ENCODE measurements around the gene USP4.
"Not testable (repeated sequence)": the region's sequence is repeated elsewhere in the genome, so short reads cannot be mapped to it uniquely, and the experiment has no call there.

Gene USP4

DNA sequence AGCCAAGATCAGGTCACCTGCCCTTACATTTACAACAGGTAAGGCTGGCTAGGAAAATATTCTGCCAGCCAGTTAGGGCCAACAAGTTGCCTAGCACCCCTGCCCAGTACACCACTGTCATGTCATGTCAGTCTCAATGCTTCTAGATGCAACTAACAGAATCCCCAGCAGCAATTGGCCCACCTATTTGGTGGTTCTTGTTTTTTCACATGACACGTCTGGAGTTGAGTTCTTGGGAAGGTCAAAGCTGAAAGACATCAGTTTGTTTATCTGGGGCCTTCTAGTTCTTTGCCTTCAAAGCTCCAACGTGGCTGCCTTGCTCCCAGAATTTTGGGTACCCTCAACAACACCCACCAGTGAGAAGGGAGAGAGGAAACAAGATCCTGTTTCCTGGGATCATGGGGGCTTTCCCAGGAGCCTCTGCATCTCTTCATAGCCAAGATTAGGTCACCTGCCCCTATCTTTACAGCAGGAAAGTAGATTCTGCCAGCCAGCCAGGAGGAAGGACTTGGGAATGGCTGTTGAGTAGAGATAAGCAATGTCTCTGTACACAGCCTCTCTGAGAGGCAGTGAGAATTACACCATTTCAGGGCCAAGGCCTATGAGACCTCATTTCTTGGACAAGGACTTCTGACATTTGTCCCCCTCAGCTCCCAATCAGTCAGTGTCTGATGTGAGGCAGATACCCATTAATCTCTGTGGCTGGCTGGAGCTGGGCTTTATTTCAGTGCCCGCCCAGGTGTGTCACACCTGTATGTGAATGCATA is 9.7 kb upstream of the USP4 start:
- H3K36me3 ChIP-seq (ENCODE audit: insufficient read depth, insufficient read length, low read length): peaks cover 3% of the 10 kb centered on the region

DNA sequence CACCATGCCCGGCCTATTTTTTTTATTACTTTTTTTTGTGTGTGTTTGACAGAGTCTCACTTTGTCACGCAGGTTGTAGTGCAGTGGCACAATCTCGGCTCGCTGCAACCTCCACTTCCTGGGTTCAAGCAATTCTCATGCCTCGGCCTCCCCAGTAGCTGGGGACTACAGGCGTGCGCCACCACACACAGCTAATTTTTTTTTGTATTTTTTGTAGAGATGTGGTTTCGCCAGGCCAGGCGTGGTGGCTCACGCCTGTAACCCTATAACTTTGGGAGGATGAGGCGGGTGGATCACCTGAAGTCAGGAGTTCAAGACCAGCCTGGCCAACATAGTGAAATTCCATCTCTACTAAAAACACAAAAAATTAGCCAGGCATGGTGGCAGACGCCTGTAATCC is 8.5 kb upstream of the USP4 start:
- H3K9ac ChIP-seq (ENCODE audit: insufficient read length, low read depth); H3K4me1 ChIP-seq (ENCODE audit: insufficient read depth, insufficient read length); DNase-seq (ENCODE audit: low read depth, low spot score); H3K36me3 ChIP-seq (ENCODE audit: insufficient read depth, insufficient read length, low read length); H3K9me3 ChIP-seq (ENCODE audit: insufficient read depth, low read length); H3K4me3 ChIP-seq (ENCODE audit: insufficient read length, low read depth); H3K27me3 ChIP-seq (ENCODE audit: insufficient read depth, insufficient read length): not testable (repeated sequence)

More for the DNA sequence above, 9.7 kb upstream of the USP4 start:
- H3K27me3 ChIP-seq (ENCODE audit: insufficient read depth, insufficient read length): no peaks in the 10 kb centered on the region
- H3K9ac ChIP-seq (ENCODE audit: insufficient read length, low read depth): no peak overlapping the region
- no peak for TF ChIP-seq YY1 (IDR thresholded peaks at IDR 0.05; ENCODE audit: insufficient read depth, insufficient read length)
- H3K9me3 ChIP-seq (ENCODE audit: insufficient read depth, low read length): no peaks in the 10 kb centered on the region
- peaks cover 3% of the 10 kb centered on the region for H3K4me1 ChIP-seq (ENCODE audit: insufficient read depth, insufficient read length)
- H3K4me3 ChIP-seq (ENCODE audit: insufficient read length, low read depth): no peak overlapping the region
- DNase-seq (ENCODE audit: low read depth, low spot score): no peak

DNA sequence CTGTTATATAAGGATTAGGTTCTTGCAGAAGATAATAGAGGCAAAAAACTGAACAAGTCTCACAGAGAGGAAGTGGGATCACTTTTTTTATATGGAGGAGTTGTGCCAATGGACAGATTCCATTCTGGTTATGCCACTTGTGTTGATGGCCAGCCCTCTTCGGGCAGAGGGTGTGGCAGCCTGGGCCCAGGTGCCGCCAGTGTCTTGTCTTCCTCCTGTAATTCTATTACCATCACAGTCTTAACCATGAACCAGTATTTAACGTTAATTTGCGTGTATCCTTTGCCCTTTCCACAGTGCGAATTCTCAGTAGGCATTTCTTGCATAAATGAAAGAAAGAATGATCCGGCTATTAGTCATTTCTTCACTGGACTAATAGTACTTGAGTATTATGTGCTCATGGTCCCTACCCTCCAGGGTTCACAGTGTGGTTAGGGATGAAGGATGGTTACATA is 7.0 kb upstream of the USP4 start:
- Histone ChIP-seq H3K9me3 (ENCODE audit: insufficient read depth, low read length) (no peaks in the 10 kb centered on the region), H3K4me3 (ENCODE audit: insufficient read length, low read depth) (no peak overlapping the region), H3K9ac (ENCODE audit: insufficient read length, low read depth) (no peak overlapping the region), H3K27me3 (ENCODE audit: insufficient read depth, insufficient read length) (no peaks in the 10 kb centered on the region), H3K36me3 (ENCODE audit: insufficient read depth, insufficient read length, low read length) (no peaks in the 10 kb centered on the region), H3K4me1 (ENCODE audit: insufficient read depth, insufficient read length) (no peaks in the 10 kb centered on the region)
- no peak for DNase-seq (ENCODE audit: low read depth, low spot score)
- no peak for TF ChIP-seq ZNF274 (IDR thresholded peaks at IDR 0.05; ENCODE audit: low read depth, low read length)
- no peak for TF ChIP-seq YY1 (IDR thresholded peaks at IDR 0.05; ENCODE audit: insufficient read depth, insufficient read length)
- no peak for TF ChIP-seq SUZ12 (IDR thresholded peaks at IDR 0.05; ENCODE audit: extremely low read depth, insufficient read depth, insufficient read length)

DNA sequence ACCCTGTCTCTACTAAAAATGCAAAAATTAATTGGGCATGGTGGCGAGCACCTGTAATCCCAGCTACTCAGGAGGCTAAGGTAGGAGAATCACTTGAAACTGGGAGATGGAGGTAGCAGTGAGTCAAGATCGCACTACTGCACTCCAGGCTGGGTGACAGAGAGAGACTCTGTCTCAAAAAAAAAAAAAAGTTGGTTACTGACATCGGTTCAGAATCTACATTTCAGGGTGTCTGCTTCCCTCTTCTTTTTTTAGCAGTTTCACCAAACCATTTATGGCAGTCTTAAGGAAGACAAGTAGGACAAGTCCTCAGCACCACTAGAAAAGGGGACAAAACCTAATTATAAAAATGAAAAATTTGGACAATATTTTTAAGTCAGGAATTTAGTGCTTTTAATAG is 3.3 kb upstream of the USP4 start:
- TF ChIP-seq SUZ12 (IDR thresholded peaks at IDR 0.05; ENCODE audit: extremely low read depth, insufficient read depth, insufficient read length) (no peak), ZNF274 (IDR thresholded peaks at IDR 0.05; ENCODE audit: low read depth, low read length) (no peak), YY1 (IDR thresholded peaks at IDR 0.05; ENCODE audit: insufficient read depth, insufficient read length) (no peak)
- Histone ChIP-seq H3K9me3 (ENCODE audit: insufficient read depth, low read length) (no peaks in the 10 kb centered on the region), H3K27me3 (ENCODE audit: insufficient read depth, insufficient read length) (no peaks in the 10 kb centered on the region), H3K4me3 (ENCODE audit: insufficient read length, low read depth) (no peak overlapping the region), H3K36me3 (ENCODE audit: insufficient read depth, insufficient read length, low read length) (no peaks in the 10 kb centered on the region), H3K9ac (ENCODE audit: insufficient read length, low read depth) (no peak overlapping the region), H3K4me1 (ENCODE audit: insufficient read depth, insufficient read length) (no peaks in the 10 kb centered on the region)
- no peak for DNase-seq (ENCODE audit: low read depth, low spot score)

DNA sequence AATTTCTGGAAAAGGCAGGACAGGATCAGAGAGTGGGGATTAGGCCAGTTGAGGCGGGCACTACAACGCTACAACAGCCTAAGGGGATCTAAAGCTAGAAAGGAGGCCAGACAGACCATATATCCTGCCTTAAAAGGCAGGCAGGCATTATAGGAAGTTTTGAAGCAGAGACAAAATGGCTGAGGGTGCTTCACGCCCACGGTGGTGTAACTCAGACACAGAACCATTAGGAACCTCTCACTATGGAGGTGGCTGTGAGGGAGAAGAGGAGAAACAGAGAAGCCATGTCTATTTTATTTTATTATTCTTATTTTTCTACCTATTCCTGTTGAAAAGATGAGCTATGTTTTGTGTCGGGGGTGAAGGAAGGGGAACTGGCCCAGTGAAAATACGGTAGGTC is 2.1 kb upstream of the USP4 start:
- Histone ChIP-seq H3K9me3 (ENCODE audit: insufficient read depth, low read length) (no peaks in the 10 kb centered on the region), H3K4me3 (ENCODE audit: insufficient read length, low read depth) (no peak overlapping the region), H3K27me3 (ENCODE audit: insufficient read depth, insufficient read length) (no peaks in the 10 kb centered on the region), H3K9ac (ENCODE audit: insufficient read length, low read depth) (no peak overlapping the region), H3K4me1 (ENCODE audit: insufficient read depth, insufficient read length) (no peaks in the 10 kb centered on the region), H3K36me3 (ENCODE audit: insufficient read depth, insufficient read length, low read length) (peaks cover 2% of the 10 kb centered on the region)
- no peak for TF ChIP-seq ZNF274 (IDR thresholded peaks at IDR 0.05; ENCODE audit: low read depth, low read length)
- TF ChIP-seq YY1 (IDR thresholded peaks at IDR 0.05; ENCODE audit: insufficient read depth, insufficient read length): no peak
- TF ChIP-seq SUZ12 (IDR thresholded peaks at IDR 0.05; ENCODE audit: extremely low read depth, insufficient read depth, insufficient read length): no peak
- no peak for DNase-seq (ENCODE audit: low read depth, low spot score)

DNA sequence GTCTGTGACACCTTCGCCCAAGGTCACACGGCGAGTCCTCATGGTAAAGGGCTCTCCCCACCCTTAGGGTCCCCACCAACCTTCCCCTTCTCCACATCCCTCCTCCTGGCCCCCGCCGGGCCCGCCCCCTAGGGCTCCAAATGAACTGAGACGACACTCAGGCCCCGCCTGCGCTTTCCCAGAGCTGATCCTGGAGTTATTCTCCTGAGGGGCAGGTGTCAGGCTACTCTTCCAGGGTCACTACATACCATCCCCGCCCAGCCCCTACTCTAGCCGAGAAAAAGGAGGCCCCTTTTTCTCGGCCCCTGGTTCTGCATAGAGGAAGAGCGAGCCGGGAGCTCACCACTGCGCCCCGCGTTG is 292 bp downstream of the USP4 start:
- Histone ChIP-seq H3K36me3 (ENCODE audit: insufficient read depth, insufficient read length, low read length) (peaks cover 23% of the 10 kb centered on the region), H3K9ac (ENCODE audit: insufficient read length, low read depth) (peak overlapping the region; percentile 98), H3K4me3 (ENCODE audit: insufficient read length, low read depth) (peak overlapping the region; percentile 87), H3K27me3 (ENCODE audit: insufficient read depth, insufficient read length) (no peaks in the 10 kb centered on the region), H3K9me3 (ENCODE audit: insufficient read depth, low read length) (no peaks in the 10 kb centered on the region), H3K4me1 (ENCODE audit: insufficient read depth, insufficient read length) (no peaks in the 10 kb centered on the region)
- DNase-seq (ENCODE audit: low read depth, low spot score): no peak
- TF ChIP-seq YY1 (IDR thresholded peaks at IDR 0.05; ENCODE audit: insufficient read depth, insufficient read length) (no peak), ZNF274 (IDR thresholded peaks at IDR 0.05; ENCODE audit: low read depth, low read length) (no peak), SUZ12 (IDR thresholded peaks at IDR 0.05; ENCODE audit: extremely low read depth, insufficient read depth, insufficient read length) (no peak)

DNA sequence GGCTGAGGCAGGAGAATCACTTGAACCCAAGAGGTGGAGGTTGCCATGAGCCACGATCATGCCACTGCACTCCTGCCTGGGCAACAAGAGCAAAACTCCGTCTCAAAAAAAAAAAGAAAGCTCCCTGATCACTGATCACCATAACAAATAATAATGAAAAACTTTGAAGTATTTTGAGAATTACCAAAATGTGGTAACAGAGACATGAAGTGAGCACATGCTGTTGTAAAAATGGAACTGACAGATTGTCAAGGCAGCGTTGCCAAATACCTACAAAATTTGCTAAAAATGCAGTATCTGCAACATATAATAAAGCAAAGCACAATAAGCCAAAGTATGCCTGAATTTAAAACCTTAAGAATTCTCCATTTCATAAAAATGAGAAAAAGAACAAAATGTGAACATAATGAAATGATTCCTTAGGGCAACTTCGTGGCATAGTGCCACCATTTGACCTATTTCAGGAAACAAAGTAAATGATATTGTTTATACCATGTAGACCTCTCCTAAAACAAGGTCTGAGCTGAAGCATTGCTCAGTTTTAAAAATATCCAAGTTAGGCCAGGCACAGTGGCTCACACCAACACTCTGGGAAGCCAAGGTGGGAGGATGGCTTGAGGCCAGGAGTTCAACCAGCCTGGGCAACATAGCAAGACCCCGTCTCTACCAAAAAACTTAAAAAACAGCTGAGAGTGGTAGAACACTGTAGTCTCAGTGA is 5.8 kb downstream of the USP4 start:
- no peaks in the 10 kb centered on the region for H3K9me3 ChIP-seq (ENCODE audit: insufficient read depth, low read length)
- H3K27me3 ChIP-seq (ENCODE audit: insufficient read depth, insufficient read length): no peaks in the 10 kb centered on the region

More for the DNA sequence above, 5.8 kb downstream of the USP4 start:
- Histone ChIP-seq H3K4me1 (ENCODE audit: insufficient read depth, insufficient read length) (no peaks in the 10 kb centered on the region), H3K9ac (ENCODE audit: insufficient read length, low read depth) (no peak overlapping the region), H3K4me3 (ENCODE audit: insufficient read length, low read depth) (no peak overlapping the region), H3K36me3 (ENCODE audit: insufficient read depth, insufficient read length, low read length) (peaks cover 64% of the 10 kb centered on the region)
- DNase-seq (ENCODE audit: low read depth, low spot score): no peak
- TF ChIP-seq SUZ12 (IDR thresholded peaks at IDR 0.05; ENCODE audit: extremely low read depth, insufficient read depth, insufficient read length) (no peak), ZNF274 (IDR thresholded peaks at IDR 0.05; ENCODE audit: low read depth, low read length) (no peak)
